ENCODE data around the gene P4HA2.

Gene P4HA2

GRCh38 chr5:132260714-132261551, 33.3 kb upstream of the P4HA2 start:
- peak; percentile 95 for DNase-seq (ENCODE audit: low read depth)
- in situ Hi-C loops (cut with HindIII; ENCODE audit: low sequenced_read_pairs): loop anchor here (5.0 kb wide), 1 partner anchor 69 kb away; no protein-coding TSS in a partner anchor
- TF ChIP-seq CTCF (IDR thresholded peaks at IDR 0.05; ENCODE audit: low read depth, low read length, missing control alignments): no peak
- peak overlapping the region; percentile 80 for H3K4me3 ChIP-seq (ENCODE audit: low read depth, low read length)

GRCh38 chr5:132260051-132260450, 32.4 kb upstream of the P4HA2 start:
- H3K4me3 ChIP-seq (ENCODE audit: low read depth, low read length): peak overlapping the region; percentile 80
- no peak for DNase-seq (ENCODE audit: low read depth)
- no peak for TF ChIP-seq CTCF (IDR thresholded peaks at IDR 0.05; ENCODE audit: low read depth, low read length, missing control alignments)

GRCh38 chr5:132259069-132259851, 31.6 kb upstream of the P4HA2 start:
- DNase-seq (ENCODE audit: low read depth): peak; percentile 68
- in situ Hi-C loops (cut with HindIII; ENCODE audit: low sequenced_read_pairs): no loop called here
- peak overlapping the region; percentile 80 for H3K4me3 ChIP-seq (ENCODE audit: low read depth, low read length)
- TF ChIP-seq CTCF (IDR thresholded peaks at IDR 0.05; ENCODE audit: low read depth, low read length, missing control alignments): no peak

More at GRCh38 chr5:132260051-132260450, 32.4 kb upstream of the P4HA2 start:
- in situ Hi-C loops (cut with HindIII; ENCODE audit: low sequenced_read_pairs): loop anchor here (5.0 kb wide), 1 partner anchor 68 kb away; no protein-coding TSS in a partner anchor

GRCh38 chr5:132258102-132259068, 30.7 kb upstream of the P4HA2 start:
- in situ Hi-C loops (cut with HindIII; ENCODE audit: low sequenced_read_pairs): no loop called here
- DNase-seq (ENCODE audit: low read depth): no peak
- peak overlapping the region; percentile 80 for H3K4me3 ChIP-seq (ENCODE audit: low read depth, low read length)
- no peak for TF ChIP-seq CTCF (IDR thresholded peaks at IDR 0.05; ENCODE audit: low read depth, low read length, missing control alignments)

GRCh38 chr5:132257131-132258101, 29.8 kb upstream of the P4HA2 start, which contains the start of gene PDLIM4:
Gene PDLIM4, plus strand, starts transcription at chr5:132257696. Its CDS starts 39 bp downstream, at chr5:132257735.
- DNase-seq (ENCODE audit: low read depth): no peak

More at GRCh38 chr5:132257131-132258101, 29.8 kb upstream of the P4HA2 start, which contains the start of gene PDLIM4:
- in situ Hi-C loops (cut with HindIII; ENCODE audit: low sequenced_read_pairs): no loop called here
- peak within 1 kb of the TSS; percentile 80 for H3K4me3 ChIP-seq (ENCODE audit: low read depth, low read length)
- no peak for TF ChIP-seq CTCF (IDR thresholded peaks at IDR 0.05; ENCODE audit: low read depth, low read length, missing control alignments)

Data from astrocyte of the cerebellum (primary cell).